GM19438 (cell line): Measurements from ENCODE around the gene AGBL3.
A peak's percentile ranks its signal among the peaks of the same experiment; 100 is the strongest.

ENCODE experiments used
- ATAC-seq: cut with Tn5 transposase; IDR thresholded peaks from one replicate; pipeline ENCODE4 v1.9.1; 2021; ENCODE audit warnings: low read depth; ENCODE audit not compliant: unreplicated experiment

Gene AGBL3

GRCh38 chr7:134986363-134987251 is at the start of gene AGBL3:
Gene AGBL3 (plus strand): TSS chr7:134986508. CDS start chr7:134987934, 1,426 bp downstream.
- peak; percentile 96 for ATAC-seq

- no peak for ATAC-seq
Observed at GRCh38 chr7:134936893-134937510, 49.3 kb upstream of the AGBL3 start.

GRCh38 chr7:134938141-134938540 is 48.2 kb upstream of the AGBL3 start:
- ATAC-seq: no peak

GRCh38 chr7:134939136-134939535 is 47.2 kb upstream of the AGBL3 start:
- no peak for ATAC-seq

GRCh38 chr7:134940729-134941128 is 45.6 kb upstream of the AGBL3 start:
- no peak for ATAC-seq

GRCh38 chr7:134941185-134941900 is 45.0 kb upstream of the AGBL3 start:
- no peak for ATAC-seq

GRCh38 chr7:134941952-134942351 is 44.4 kb upstream of the AGBL3 start:
- ATAC-seq: no peak

- no peak for ATAC-seq
Observed at GRCh38 chr7:134942690-134943466, 43.4 kb upstream of the AGBL3 start.

- peak; percentile 80 for ATAC-seq
Observed at GRCh38 chr7:134943785-134944400, 42.4 kb upstream of the AGBL3 start.

- no peak for ATAC-seq
Observed at GRCh38 chr7:134945691-134946090, 40.6 kb upstream of the AGBL3 start.

GRCh38 chr7:134946260-134946659 is 40.0 kb upstream of the AGBL3 start:
- ATAC-seq: no peak

GRCh38 chr7:134947329-134947728 is 39.0 kb upstream of the AGBL3 start:
- ATAC-seq: no peak

GRCh38 chr7:134947831-134948230 is 38.5 kb upstream of the AGBL3 start:
- no peak for ATAC-seq

GRCh38 chr7:134948246-134948645 is 38.1 kb upstream of the AGBL3 start:
- no peak for ATAC-seq

- no peak for ATAC-seq
Observed at GRCh38 chr7:134948736-134949135, 37.6 kb upstream of the AGBL3 start.

- ATAC-seq: no peak
Observed at GRCh38 chr7:134949171-134949570, 37.1 kb upstream of the AGBL3 start.

- ATAC-seq: no peak
Observed at GRCh38 chr7:134954197-134955082, 31.9 kb upstream of the AGBL3 start.

- ATAC-seq: no peak
Observed at GRCh38 chr7:134957005-134957404, 29.3 kb upstream of the AGBL3 start.

- no peak for ATAC-seq
Observed at GRCh38 chr7:134959810-134960209, 26.5 kb upstream of the AGBL3 start.
